Activated CD8-positive, alpha-beta memory T cell treated with anti-CD3 and anti-CD28 coated beads, Interleukin-2, amount 10 ng/mL, durations not matched to agents 7 days and 5 days (primary cell): ENCODE data around the gene SORCS1. TPM values are rescaled to one million over a fixed set of nuclear protein-coding genes. Genes with fewer than 3 reads are reported as not detected.

Source experiments
- ATAC-seq: fragments of 150-1000 bp; cut with Tn5 transposase; one replicate; pipeline ENCODE4 v1.10.0; 2021; ENCODE audit warnings: moderate library complexity
- CTCF ChIA-PET: fragments of 350-600 bp; sonication (Branson Sonifier 250); formaldehyde crosslinking; loops from one replicate; lab custom pipeline; 2021; ENCODE audit warnings: antibody characterized with exemption; lab: Charles Lee
- DNase-seq: peaks from one replicate; pipeline ENCODE4 v3.0.0-alpha.2; 2020
- H3K27ac Mint-ChIP-seq: one replicate; pipeline ENCODE4 v1.8.0; 2021; ENCODE audit warnings: mild to moderate bottlenecking, mixed read lengths
- H3K27me3 Mint-ChIP-seq: one replicate; pipeline ENCODE4 v1.8.0; 2021; ENCODE audit warnings: mixed read lengths
- H3K36me3 Mint-ChIP-seq: one replicate; pipeline ENCODE4 v1.8.0; 2021; ENCODE audit warnings: mild to moderate bottlenecking, mixed read lengths
- H3K4me1 Mint-ChIP-seq: one replicate; pipeline ENCODE4 v1.8.0; 2021; ENCODE audit warnings: mixed read lengths
- H3K4me3 Mint-ChIP-seq: one replicate; pipeline ENCODE4 v1.8.0; 2021; ENCODE audit warnings: mild to moderate bottlenecking, moderate library complexity, mixed read lengths
- H3K9me3 Mint-ChIP-seq: one replicate; pipeline ENCODE4 v1.8.0; 2022; ENCODE audit warnings: low read depth, mixed read lengths
- total RNA-seq, 2 experiments: library from RNA; stranded (reverse); gene quantifications; one replicate each; pipeline ENCODE4 v1.2.3, GENCODE V29; 2021

SORCS1 gene
- total RNA-seq, 2 experiments from 2014 or later = not detected

GRCh38 chr10:106832846-106833245, 331.7 kb downstream of the SORCS1 start:
- no peak for DNase-seq
- Mint-ChIP-seq H3K4me1 (peaks cover 14% of the 10 kb centered on the region), H3K9me3 (no peaks in the 10 kb centered on the region), H3K36me3 (no peaks in the 10 kb centered on the region), H3K4me3 (no peak overlapping the region), H3K27me3 (no peaks in the 10 kb centered on the region), H3K27ac (no peak overlapping the region)
- CTCF ChIA-PET = interaction anchor here (0.5 kb wide), 1 partner anchor 127 kb away, joined by 3 read pairs; no protein-coding TSS in a partner anchor
- ATAC-seq = no peak

- no peaks in the 10 kb centered on the region for H3K36me3 Mint-ChIP-seq
- no peak for ATAC-seq
Observed at GRCh38 chr10:106830471-106830870, 334.0 kb downstream of the SORCS1 start.

GRCh38 chr10:106830006-106830405, 334.5 kb downstream of the SORCS1 start:
- ATAC-seq (no peak), DNase-seq (no peak)
- CTCF ChIA-PET = no interaction called here
- H3K4me1 Mint-ChIP-seq = no peaks in the 10 kb centered on the region
- no peaks in the 10 kb centered on the region for H3K9me3 Mint-ChIP-seq
- no peaks in the 10 kb centered on the region for H3K27me3 Mint-ChIP-seq
- H3K27ac Mint-ChIP-seq = no peak overlapping the region
- no peak overlapping the region for H3K4me3 Mint-ChIP-seq
- no peaks in the 10 kb centered on the region for H3K36me3 Mint-ChIP-seq

More at GRCh38 chr10:106830471-106830870, 334.0 kb downstream of the SORCS1 start:
- Mint-ChIP-seq H3K4me3 (no peak overlapping the region), H3K27ac (no peak overlapping the region), H3K4me1 (no peaks in the 10 kb centered on the region), H3K9me3 (no peaks in the 10 kb centered on the region), H3K27me3 (no peaks in the 10 kb centered on the region)
- CTCF ChIA-PET = no interaction called here
- DNase-seq = no peak

GRCh38 chr10:106826716-106827115, 337.8 kb downstream of the SORCS1 start:
- no peaks in the 10 kb centered on the region for H3K9me3 Mint-ChIP-seq
- CTCF ChIA-PET = no interaction called here

GRCh38 chr10:106825576-106826364, 338.7 kb downstream of the SORCS1 start:
- Mint-ChIP-seq H3K9me3 (no peaks in the 10 kb centered on the region), H3K4me1 (no peaks in the 10 kb centered on the region), H3K27ac (no peak overlapping the region), H3K36me3 (no peaks in the 10 kb centered on the region), H3K27me3 (no peaks in the 10 kb centered on the region), H3K4me3 (no peak overlapping the region)
- DNase-seq (no peak), ATAC-seq (no peak)
- CTCF ChIA-PET = no interaction called here

More at GRCh38 chr10:106826716-106827115, 337.8 kb downstream of the SORCS1 start:
- no peaks in the 10 kb centered on the region for H3K27me3 Mint-ChIP-seq
- H3K27ac Mint-ChIP-seq = no peak overlapping the region
- no peaks in the 10 kb centered on the region for H3K36me3 Mint-ChIP-seq
- H3K4me3 Mint-ChIP-seq = no peak overlapping the region
- no peaks in the 10 kb centered on the region for H3K4me1 Mint-ChIP-seq
- ATAC-seq (no peak), DNase-seq (no peak)

- Mint-ChIP-seq H3K4me1 (peaks cover 16% of the 10 kb centered on the region), H3K27me3 (no peaks in the 10 kb centered on the region), H3K36me3 (no peaks in the 10 kb centered on the region), H3K4me3 (no peak overlapping the region), H3K27ac (no peak overlapping the region), H3K9me3 (no peaks in the 10 kb centered on the region)
- CTCF ChIA-PET = no interaction called here
- DNase-seq (no peak), ATAC-seq (no peak)
Observed at GRCh38 chr10:106820579-106820978, 343.9 kb downstream of the SORCS1 start.

- Mint-ChIP-seq H3K9me3 (no peaks in the 10 kb centered on the region), H3K4me3 (no peak overlapping the region), H3K4me1 (peaks cover 16% of the 10 kb centered on the region), H3K27me3 (no peaks in the 10 kb centered on the region), H3K27ac (no peak overlapping the region), H3K36me3 (no peaks in the 10 kb centered on the region)
- DNase-seq = no peak
- CTCF ChIA-PET = no interaction called here
- ATAC-seq = no peak
Observed at GRCh38 chr10:106819490-106819889, 345.0 kb downstream of the SORCS1 start.

GRCh38 chr10:106816318-106817085, 348.0 kb downstream of the SORCS1 start:
- DNase-seq = no peak
- no peaks in the 10 kb centered on the region for H3K36me3 Mint-ChIP-seq
- H3K4me3 Mint-ChIP-seq = no peak overlapping the region
- no peaks in the 10 kb centered on the region for H3K27me3 Mint-ChIP-seq
- peaks cover 16% of the 10 kb centered on the region for H3K4me1 Mint-ChIP-seq
- H3K9me3 Mint-ChIP-seq = no peaks in the 10 kb centered on the region
- CTCF ChIA-PET = no interaction called here
- no peak overlapping the region for H3K27ac Mint-ChIP-seq
- ATAC-seq = no peak

- DNase-seq = no peak
- H3K27ac Mint-ChIP-seq = no peak overlapping the region
- no peak for ATAC-seq
- no peaks in the 10 kb centered on the region for H3K9me3 Mint-ChIP-seq
- CTCF ChIA-PET = no interaction called here
- no peaks in the 10 kb centered on the region for H3K27me3 Mint-ChIP-seq
- H3K36me3 Mint-ChIP-seq = no peaks in the 10 kb centered on the region
- H3K4me3 Mint-ChIP-seq = no peak overlapping the region
- H3K4me1 Mint-ChIP-seq = peaks cover 16% of the 10 kb centered on the region
Observed at GRCh38 chr10:106815427-106816043, 349.0 kb downstream of the SORCS1 start.

- CTCF ChIA-PET = no interaction called here
- Mint-ChIP-seq H3K9me3 (peaks cover 9% of the 10 kb centered on the region), H3K4me3 (no peak overlapping the region), H3K27me3 (no peaks in the 10 kb centered on the region), H3K36me3 (peaks cover 1% of the 10 kb centered on the region), H3K4me1 (no peaks in the 10 kb centered on the region), H3K27ac (no peak overlapping the region)
- ATAC-seq = no peak
- DNase-seq = no peak
Observed at GRCh38 chr10:106804992-106805582, 359.4 kb downstream of the SORCS1 start.

GRCh38 chr10:106802949-106803348, 361.6 kb downstream of the SORCS1 start:
- Mint-ChIP-seq H3K27me3 (no peaks in the 10 kb centered on the region), H3K36me3 (peaks cover 1% of the 10 kb centered on the region), H3K27ac (no peak overlapping the region), H3K4me3 (no peak overlapping the region), H3K9me3 (peaks cover 5% of the 10 kb centered on the region), H3K4me1 (no peaks in the 10 kb centered on the region)
- no peak for DNase-seq
- ATAC-seq = no peak
- CTCF ChIA-PET = no interaction called here

GRCh38 chr10:106799776-106800175, 364.7 kb downstream of the SORCS1 start:
- peaks cover 1% of the 10 kb centered on the region for H3K36me3 Mint-ChIP-seq
- no peak overlapping the region for H3K4me3 Mint-ChIP-seq
- no peak overlapping the region for H3K27ac Mint-ChIP-seq
- DNase-seq (no peak), ATAC-seq (no peak)
- H3K9me3 Mint-ChIP-seq = peaks cover 5% of the 10 kb centered on the region
- H3K4me1 Mint-ChIP-seq = no peaks in the 10 kb centered on the region
- CTCF ChIA-PET = no interaction called here
- H3K27me3 Mint-ChIP-seq = no peaks in the 10 kb centered on the region

GRCh38 chr10:106795619-106796018, 368.9 kb downstream of the SORCS1 start:
- CTCF ChIA-PET = no interaction called here
- Mint-ChIP-seq H3K27ac (no peak overlapping the region), H3K4me3 (no peak overlapping the region), H3K4me1 (no peaks in the 10 kb centered on the region), H3K9me3 (no peaks in the 10 kb centered on the region), H3K27me3 (no peaks in the 10 kb centered on the region), H3K36me3 (no peaks in the 10 kb centered on the region)
- no peak for DNase-seq
- ATAC-seq = no peak
